Hematopoietic multipotent progenitor cell treated with erythropoietin and hydrocortisone succinate and interleukin-3 and kit ligand, for 17 days (in vitro differentiated cells): ENCODE data around the gene RHBDD1.

Experiments
- DNase-seq: peaks from one replicate; pipeline ENCODE4 v3.0.0-alpha.2; 2015; ENCODE audit warnings: low spot score

RHBDD1 gene

GRCh38 chr2:226885769-226886435 lies 50.0 kb downstream of the RHBDD1 start:
- no peak for DNase-seq

GRCh38 chr2:226887940-226888339 lies 52.1 kb downstream of the RHBDD1 start:
- DNase-seq: no peak

GRCh38 chr2:226888378-226888965 lies 52.6 kb downstream of the RHBDD1 start:
- DNase-seq: no peak

GRCh38 chr2:226888971-226889370 lies 53.1 kb downstream of the RHBDD1 start:
- DNase-seq: no peak

GRCh38 chr2:226890286-226890685 lies 54.4 kb downstream of the RHBDD1 start:
- DNase-seq: no peak

GRCh38 chr2:226891780-226892590 lies 56.1 kb downstream of the RHBDD1 start:
- DNase-seq: no peak

GRCh38 chr2:226892729-226893128 lies 56.9 kb downstream of the RHBDD1 start:
- no peak for DNase-seq

GRCh38 chr2:226893216-226893615 lies 57.4 kb downstream of the RHBDD1 start:
- DNase-seq: no peak

- DNase-seq: no peak
Observed at GRCh38 chr2:226894752-226895151, 58.9 kb downstream of the RHBDD1 start.

GRCh38 chr2:226895579-226895978 lies 59.7 kb downstream of the RHBDD1 start:
- no peak for DNase-seq

GRCh38 chr2:226898121-226898520 lies 62.3 kb downstream of the RHBDD1 start:
- DNase-seq: no peak

GRCh38 chr2:226898897-226899296 lies 63.0 kb downstream of the RHBDD1 start:
- DNase-seq: no peak

GRCh38 chr2:226902041-226902966 lies 66.5 kb downstream of the RHBDD1 start:
- DNase-seq: no peak

GRCh38 chr2:226903179-226903578 lies 67.3 kb downstream of the RHBDD1 start:
- no peak for DNase-seq

GRCh38 chr2:226904592-226904991 lies 68.7 kb downstream of the RHBDD1 start:
- DNase-seq: no peak

GRCh38 chr2:226905718-226906117 lies 69.9 kb downstream of the RHBDD1 start:
- no peak for DNase-seq

- no peak for DNase-seq
Observed at GRCh38 chr2:226906163-226906693, 70.4 kb downstream of the RHBDD1 start.

GRCh38 chr2:226909126-226909525 lies 73.3 kb downstream of the RHBDD1 start:
- DNase-seq: no peak

- DNase-seq: no peak
Observed at GRCh38 chr2:226909836-226910235, 74.0 kb downstream of the RHBDD1 start.

- no peak for DNase-seq
Observed at GRCh38 chr2:226910384-226910783, 74.5 kb downstream of the RHBDD1 start.

GRCh38 chr2:226911932-226912331 lies 76.1 kb downstream of the RHBDD1 start:
- DNase-seq: no peak

- DNase-seq: no peak
Observed at GRCh38 chr2:226913641-226914040, 77.8 kb downstream of the RHBDD1 start.
